Spleen (tissue), 7 donors: ENCODE measurements around the gene INTS3.

ENCODE experiments used
- CTCF ChIP-seq, 11 experiments: fragments of 200-600 bp in 7 of 11; fragments of 450-650 bp in 4 of 11; sonication (generic) in 4 of 11; IDR thresholded peaks in 8 of 11; conservative IDR thresholded peaks in 3 of 11; 1 replicate in 7 of 11; 2 replicates in 4 of 11; pipeline versions ENCODE4 v1.4.0 to v1.8.0; 2016 to 2021; ENCODE audit warnings: antibody characterized with exemption in 11 of 11, inconsistent platforms in 4 of 11, mild to moderate bottlenecking in 1 of 11
- POLR2A ChIP-seq, 3 donors: fragments of 450-650 bp; IDR thresholded peaks; one replicate each; pipeline ENCODE4 v1.5.1; 2017; ENCODE audit warnings: antibody characterized with exemption in 3 of 3, mild to moderate bottlenecking in 1 of 3
- POLR2AphosphoS5 ChIP-seq, 3 donors: sonication (generic); formaldehyde crosslinking; IDR thresholded peaks; one replicate each; pipeline ENCODE4 v1.5.1; 2017; ENCODE audit warnings: antibody characterized with exemption in 3 of 3
- donor health status: DM: no; HTN: no; CAD: no; lungs with moderate emphysema.
- donor health status: DM: no; HTN: no; CAD: no.
- donor health status: DM: no; HTN: no; CAD: no.

- TF ChIP-seq POLR2A (IDR thresholded peaks at IDR 0.05) (no peak), CTCF (IDR thresholded peaks at IDR 0.05 in 8 of 11, conservative IDR thresholded peaks at IDR 0.05 in 3 of 11) (no peak), POLR2AphosphoS5 (IDR thresholded peaks at IDR 0.05) (no peak)
These were observed 71.2 kb downstream of the INTS3 start for GRCh38 chr1:153799016-153799415.
